GM18526 (cell line): Measurements from ENCODE around the gene NRTN.
A peak's percentile ranks its signal among the peaks of the same experiment; 100 is the strongest.

Source experiments
- POLR2A ChIP-seq: IDR thresholded peaks from 3 replicates; pipeline ENCODE4 v1.6.1; 2011; ENCODE audit not compliant: insufficient read length; ENCODE audit errors: extremely low read depth

The NRTN gene

GRCh38 chr19:5786593-5787408 lies 18.1 kb upstream of the NRTN start:
- TF ChIP-seq POLR2A, result no peak

DNA sequence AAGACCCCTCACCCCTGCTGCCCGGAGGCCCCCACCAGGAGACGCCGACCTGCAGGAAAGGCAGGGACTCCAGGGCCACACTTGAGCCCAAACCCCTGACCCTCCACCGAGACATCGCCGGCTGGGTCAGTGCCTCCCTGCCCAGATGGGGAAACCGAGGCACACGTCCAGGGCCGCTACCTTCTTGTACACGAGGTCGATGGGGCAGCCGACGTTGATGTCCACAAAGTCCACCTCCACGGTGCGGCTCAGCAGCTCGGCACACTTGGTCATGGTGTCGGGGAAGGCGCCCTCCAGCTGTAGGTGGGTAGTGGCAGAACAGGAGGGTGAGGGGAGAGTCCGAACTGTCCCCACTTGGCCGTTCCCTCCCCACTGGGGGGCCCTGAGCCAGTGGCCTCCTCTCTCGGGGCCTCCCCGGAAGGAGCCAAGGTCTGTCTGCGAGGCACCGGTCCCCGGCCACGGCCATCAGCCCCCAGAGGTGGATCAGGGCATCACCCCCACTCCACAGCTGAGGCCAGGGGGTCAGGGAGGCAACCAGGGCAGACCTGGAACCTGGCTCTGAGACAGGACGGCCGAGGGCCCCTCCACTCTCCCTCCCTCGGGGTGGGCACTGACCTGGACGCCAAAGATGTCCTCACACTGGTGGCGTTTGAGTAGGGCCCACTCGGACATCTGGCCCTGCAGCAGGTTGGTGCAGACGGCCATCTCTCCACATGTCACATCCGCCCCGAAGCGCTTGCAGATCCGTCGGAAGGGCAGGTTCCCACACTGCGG lies 17.3 kb upstream of the NRTN start:
- TF ChIP-seq POLR2A, result no peak

- TF ChIP-seq POLR2A, result no peak
Measured at GRCh38 chr19:5788422-5788821, 16.4 kb upstream of the NRTN start.

DNA sequence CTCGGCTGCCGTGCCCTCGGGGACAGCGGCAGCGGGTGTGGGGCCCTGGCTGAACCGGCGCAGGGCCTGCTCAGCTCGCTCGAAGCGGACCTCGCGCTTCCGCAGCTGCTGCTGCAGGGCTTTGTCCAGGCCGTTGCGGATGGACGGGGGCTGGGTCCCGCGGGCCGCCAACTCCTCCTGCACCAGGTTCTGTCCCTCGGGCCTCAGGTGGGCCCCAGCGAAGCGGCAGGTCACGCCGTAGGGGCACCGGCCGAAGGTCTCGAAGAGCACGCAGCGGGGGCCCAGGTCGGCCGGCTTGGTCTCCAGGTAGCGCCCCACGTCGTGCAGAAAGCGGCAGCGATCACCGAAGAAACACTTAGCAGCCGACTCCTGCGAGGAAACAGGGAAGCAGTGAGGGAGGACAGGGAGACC lies 15.5 kb upstream of the NRTN start:
- TF ChIP-seq POLR2A, result no peak

GRCh38 chr19:5789886-5790558 lies 14.8 kb upstream of the NRTN start:
- TF ChIP-seq POLR2A, result no peak

- TF ChIP-seq POLR2A, result peak; percentile 82
Measured at GRCh38 chr19:5790559-5791520, 14.0 kb upstream of the NRTN start, which contains the start of gene DUS3L. Gene DUS3L, minus strand, starts transcription at chr19:5791163. Its CDS starts 22 bp downstream, at chr19:5791141.

- no peak for TF ChIP-seq POLR2A
Measured at GRCh38 chr19:5792224-5792623, 12.6 kb upstream of the NRTN start.

DNA sequence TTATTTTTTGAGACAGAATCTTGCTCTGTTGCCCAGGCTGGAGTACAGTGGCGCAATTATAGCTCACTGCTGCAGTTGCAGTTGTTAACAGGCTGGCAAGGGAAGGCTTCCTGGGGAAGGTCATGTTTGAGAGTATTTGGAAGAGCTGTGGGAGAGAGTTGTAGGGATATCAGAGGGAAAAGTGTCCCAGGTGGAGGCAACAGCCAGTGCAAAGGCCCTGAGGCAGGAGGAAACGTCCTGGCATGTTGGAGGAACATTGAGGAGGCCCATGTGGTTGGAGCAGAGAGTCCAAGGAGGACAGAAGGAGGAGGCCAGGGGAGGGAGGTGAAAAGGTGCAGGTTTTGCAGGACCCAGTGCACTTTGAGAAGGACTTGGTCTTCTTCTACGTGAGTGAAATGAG lies 11.7 kb upstream of the NRTN start:
- no peak for TF ChIP-seq POLR2A

GRCh38 chr19:5795382-5795919 lies 9.4 kb upstream of the NRTN start:
- no peak for TF ChIP-seq POLR2A

DNA sequence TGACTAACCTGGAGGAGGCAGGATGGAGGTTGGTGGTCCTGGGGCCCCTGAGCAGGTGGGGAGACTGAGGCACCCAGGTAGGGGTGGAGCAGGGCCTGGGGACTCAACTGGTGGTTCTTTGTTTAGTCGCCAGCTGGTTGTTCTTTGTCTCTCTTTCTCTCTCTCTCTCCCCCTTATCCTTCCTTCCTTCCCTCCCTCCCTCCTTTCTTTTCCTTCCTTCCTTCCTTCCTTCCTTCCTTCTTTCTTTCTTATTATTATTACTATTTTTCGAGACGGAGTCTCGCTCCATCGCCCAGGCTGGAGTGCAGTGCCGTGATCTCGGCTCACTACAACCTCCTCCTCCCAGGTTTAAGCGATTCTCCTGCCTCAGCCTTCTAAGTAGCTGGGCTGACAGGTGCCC lies 6.6 kb upstream of the NRTN start:
- TF ChIP-seq POLR2A, result no peak

DNA sequence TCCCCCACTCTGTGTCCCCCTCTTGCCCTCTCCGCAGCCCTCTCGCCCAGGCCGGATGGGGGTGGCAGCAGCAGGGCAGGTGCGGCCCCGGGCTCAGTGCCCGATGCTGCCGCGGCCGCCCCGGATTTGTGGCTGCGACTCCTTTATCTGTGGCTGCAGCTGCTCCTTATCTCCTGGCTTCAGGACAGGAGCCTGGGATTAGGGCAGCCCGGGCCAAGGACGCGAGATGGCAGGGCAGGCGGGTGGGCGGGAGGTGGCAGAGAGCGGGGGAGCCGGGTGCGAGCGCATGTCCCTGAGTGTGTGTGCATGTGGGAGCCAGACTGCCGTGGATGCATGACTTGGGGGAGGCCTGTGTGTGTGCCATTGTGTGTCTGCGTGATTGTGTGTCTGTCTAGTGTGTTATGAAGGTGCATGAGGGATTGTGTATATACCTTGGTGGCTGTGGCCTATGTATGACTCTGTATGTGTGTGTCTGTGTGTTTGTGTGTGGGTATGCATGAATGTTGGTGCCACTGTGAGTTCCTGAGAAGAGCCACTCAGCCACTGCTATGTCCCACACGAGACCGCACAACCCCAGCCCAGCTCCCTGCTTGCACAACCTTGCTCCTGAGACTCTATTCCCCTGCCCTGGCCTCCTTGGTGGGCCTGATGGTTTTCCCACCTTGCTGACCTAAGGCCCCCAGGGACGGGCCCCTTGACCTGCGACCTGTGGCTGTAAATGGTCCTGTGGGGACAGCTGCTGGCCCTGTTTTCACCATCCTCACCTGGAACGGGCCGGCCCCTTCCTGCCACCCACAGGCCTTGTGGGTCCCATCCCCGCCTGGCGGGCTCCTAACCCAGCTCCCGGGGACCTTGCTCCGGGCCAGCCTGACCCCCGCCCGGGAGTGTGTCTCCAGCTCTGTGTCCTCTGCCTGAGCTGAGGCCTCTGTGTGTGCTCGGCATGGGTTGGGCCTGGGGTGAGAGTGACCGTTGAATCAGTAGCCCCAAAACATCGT lies 5.3 kb upstream of the NRTN start:
- TF ChIP-seq POLR2A, result no peak

- TF ChIP-seq POLR2A, result no peak
Measured at GRCh38 chr19:5800361-5801270, 4.3 kb upstream of the NRTN start.
